GM20431 (cell line): ENCODE data around the gene LRRIQ1.

Experiments used
- in situ Hi-C: fragments of 300-500 bp; cut with MseI, MboI; formaldehyde crosslinking; loops from one replicate; pipeline ENCODE4 v1.15.0; 2020; ENCODE audit warnings: low sequenced_read_pairs; ENCODE audit not compliant: unreplicated experiment

The LRRIQ1 gene

DNA sequence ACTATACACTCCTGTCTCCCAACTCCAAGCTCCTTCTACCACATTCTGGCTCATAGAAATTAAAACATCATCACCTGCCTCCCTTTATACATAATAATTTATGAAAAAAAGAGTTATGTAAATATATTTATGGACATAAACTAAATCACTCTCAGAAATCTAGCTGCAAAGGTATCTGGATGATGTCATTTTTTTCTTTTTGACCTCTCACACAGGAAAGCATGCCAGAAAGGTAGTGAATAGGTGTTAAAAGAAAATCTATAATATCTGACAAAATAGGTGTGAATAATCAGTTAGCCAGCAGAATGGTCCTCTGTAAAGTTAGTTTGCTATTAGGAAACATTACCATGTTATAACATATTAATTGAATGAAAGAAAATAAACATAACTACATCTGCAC, 7.7 kb downstream of the LRRIQ1 start:
- in situ Hi-C loops: no loop called here

DNA sequence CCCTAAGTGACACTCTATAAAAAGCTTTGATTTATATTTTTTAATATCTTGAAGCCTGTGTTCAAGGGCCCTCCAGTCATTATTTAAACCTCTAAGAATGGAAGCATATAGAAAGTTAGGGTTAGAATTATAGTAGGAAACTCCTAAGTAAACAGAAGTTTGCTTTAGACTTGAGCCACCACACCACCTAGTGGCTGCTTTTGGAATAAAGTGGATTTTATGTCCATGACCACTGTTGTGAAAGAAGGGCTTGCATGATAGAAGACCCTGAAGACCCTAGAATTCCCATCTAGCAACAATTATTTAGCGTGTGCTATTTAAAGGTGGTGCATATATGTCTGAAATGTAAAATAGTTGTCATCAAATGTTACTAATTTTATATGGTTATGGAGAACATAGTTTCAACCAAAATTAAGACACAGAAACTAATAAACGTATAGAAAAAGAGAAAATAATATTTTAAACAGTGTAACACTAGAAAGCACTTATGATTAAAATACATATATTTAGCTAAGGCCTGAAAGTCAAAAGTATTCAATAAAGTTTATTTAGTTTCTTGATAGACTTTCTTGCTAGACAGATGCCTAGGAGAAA, 21.3 kb downstream of the LRRIQ1 start:
- in situ Hi-C loops: no loop called here

DNA sequence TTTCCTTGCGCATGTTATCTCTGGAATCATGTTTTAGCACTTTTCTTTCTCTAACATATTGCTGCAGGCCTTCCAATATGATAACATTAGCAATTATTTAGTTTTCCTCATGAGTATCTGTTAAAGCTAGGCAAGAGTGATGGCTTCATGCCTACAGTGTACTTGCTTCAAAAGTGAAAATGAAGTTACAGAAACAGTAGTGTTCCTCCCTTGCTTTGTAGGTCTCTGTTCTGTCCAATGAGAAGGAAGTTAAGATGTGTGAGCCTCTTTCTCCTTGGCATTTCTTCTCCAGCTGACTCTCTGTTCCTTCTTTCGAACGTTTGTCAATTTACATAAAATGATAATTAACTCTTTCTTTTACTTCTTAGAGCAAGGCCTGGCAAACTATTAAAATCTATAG, 22.2 kb downstream of the LRRIQ1 start:
- in situ Hi-C loops: no loop called here

DNA sequence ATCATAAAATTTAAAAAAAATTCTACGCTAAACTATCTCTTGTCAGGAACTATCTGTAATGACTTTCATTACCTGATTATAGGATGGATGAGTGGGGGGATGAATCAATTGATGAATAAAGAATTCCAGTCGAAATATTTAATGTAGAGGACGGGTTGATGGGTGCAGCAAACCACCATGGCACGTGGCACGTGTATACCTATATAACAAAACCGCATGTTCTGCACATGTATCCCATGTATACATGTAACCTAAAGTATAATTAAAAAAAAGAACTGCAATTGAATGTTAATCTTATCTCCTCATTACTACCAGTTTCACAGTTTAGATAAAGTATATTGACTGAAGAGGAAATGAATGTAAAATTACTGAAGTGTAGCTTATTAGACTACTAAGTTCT, 23.4 kb downstream of the LRRIQ1 start:
- in situ Hi-C loops: no loop called here

DNA sequence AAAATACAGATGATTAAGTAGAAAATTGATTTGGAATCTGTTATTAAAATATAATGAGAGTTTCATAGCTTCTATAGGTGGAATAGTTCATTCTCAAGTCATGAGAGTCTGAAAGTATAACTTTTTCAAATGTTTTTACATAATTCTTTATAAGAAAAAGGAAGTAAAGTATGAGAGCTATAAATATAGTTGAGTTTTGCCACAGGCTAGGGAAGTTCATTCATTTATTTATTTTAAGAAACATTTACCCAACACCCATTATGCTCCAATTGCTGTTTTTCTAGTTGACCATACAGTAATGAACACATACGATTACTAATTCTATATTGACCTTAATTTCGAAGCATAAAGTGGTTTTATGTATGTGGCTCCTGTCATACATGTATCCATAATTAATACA, 24.8 kb downstream of the LRRIQ1 start:
- in situ Hi-C loops: no loop called here

DNA sequence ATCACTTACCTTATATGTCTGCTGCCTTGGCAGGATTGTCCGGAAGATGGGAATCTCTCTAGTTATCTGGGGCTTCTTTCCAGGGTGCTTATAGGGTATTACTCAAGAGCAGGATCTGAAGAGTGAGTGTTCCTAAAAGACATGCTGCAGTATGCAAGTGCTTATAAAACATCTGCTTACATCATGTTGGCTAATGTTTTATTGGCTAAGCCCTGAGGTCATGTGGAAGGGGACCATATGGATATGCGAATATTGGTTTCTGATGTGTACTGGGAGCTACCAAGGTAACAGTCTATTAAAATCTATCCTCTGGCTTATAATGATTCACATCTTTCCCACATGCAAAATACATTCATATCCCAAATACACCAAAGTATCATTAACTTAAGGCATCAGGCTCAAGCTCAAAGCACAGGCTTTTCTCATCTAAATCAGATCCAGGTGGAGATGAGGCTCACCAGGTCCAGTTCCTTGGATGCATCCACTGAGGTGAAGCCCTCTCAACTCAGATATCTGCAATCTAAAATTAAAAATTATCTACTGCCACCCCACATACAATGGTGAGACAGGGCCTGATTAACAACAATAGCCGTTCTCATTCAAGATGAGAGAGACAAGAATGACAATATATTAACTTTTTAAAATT, 29.8 kb downstream of the LRRIQ1 start:
- in situ Hi-C loops: no loop called here

DNA sequence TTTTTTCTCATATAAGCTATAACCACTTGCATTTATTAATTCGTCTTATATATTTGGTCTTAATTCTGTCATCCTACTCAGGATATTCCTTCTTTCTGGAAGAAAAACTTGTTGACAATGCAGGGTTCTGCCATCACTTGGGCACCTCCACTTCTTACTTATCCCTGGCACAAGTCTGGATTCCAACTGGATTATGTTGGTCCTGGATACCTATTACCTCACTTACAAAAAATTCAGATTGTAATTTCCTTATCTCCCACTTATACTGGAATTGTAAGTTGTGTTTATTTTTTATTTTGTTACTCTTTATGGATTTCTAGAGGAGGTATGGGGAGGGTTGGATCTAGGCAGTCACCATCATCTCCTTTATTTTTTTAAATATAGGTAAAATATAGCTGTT, 36.7 kb downstream of the LRRIQ1 start:
- in situ Hi-C loops: no loop called here

DNA sequence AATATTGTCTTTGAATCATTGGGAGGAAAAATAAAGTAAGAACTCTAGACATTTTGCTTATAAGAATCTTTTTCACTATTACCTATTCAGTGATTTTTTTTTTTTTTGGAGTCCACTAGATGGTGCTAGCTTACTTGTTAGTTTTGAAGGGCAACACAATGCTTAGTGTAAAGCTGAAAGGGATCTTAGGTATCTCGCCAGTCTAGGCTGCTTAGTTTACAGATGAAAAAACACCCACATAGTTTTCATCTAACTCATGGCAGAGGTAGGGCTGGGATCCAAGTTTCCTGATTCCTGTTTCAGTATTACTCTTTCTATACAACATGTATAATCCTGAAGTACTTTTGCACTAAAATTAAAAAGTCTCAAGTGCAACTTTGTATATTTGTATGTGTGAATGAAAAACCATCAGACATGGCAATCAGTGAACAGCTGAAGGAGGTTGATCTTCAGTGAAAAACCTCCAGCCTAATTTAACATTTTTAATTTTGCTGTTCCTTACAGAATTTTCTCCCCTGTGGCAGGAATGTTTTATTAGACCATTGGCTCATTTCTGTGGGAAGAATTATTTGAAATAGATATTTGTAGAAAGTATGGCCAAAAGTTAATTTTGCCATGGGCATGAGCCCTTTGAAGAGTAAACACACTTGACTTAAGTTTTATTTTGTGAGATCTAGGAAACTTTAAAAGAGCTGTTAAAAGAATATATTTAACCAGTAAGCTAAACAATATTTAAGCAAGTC, 40.7 kb downstream of the LRRIQ1 start:
- in situ Hi-C loops: no loop called here

DNA sequence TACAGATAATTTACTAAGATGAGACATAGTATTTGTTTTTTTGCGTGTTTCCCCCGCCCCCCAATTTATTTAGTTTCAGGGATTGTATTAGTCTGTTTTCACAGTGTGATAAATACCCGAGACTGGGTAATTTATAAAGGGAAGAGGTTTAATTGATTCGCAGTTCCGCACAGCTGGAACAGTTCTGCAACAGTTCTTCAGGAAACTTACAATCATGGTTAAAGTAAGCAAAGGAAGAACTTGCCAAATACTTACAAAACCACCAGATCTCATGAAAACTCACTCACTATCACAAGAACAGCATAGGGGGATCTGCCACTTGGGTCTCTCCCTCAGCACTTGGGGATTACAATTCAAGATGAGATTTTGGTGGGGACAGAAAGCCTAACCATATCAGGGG, 48.9 kb downstream of the LRRIQ1 start:
- in situ Hi-C loops: no loop called here

DNA sequence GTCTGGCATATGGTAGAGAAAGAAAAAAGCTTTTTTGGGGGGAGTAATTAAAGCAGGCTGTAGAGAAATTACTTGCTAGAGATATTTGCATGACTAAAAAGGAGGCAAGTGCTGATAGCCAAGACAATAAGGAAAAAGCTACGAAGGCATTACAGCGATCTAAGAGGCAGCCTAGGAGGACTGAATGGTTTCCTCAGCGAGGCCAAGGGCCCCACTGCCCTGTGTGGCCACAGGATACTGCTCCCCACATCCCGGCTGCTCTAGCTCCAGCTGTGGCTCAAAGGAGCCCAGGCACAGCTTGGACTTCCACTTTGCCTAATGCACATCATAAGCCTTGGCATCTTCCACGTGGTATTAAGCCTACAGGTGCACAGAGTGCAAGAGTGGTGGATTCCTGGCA, 53.6 kb downstream of the LRRIQ1 start:
- in situ Hi-C loops: no loop called here

DNA sequence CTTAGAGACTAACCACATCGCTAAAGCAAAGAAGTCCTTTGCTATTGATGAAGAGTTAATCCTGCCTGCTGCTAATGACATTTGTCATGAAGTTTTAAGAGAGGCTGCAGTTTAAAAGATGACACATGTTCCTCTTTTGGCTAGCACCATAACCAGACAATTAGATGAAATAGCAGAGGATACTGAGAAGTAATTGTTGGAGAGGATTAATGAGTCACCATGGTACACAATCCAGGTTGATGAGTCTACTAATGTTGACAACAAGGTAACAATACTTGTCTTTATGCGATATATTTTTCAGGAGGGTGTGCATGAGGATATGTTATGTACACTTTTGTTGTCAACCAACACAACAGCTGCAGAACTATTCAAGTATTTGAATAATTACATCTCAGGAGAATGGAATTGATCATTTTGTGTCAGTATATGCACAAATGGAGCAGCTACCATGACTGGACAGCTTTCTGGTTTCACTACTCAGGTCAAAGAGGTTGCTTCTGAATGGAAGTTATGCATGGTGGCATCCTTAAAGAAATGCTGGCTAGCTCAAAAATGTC, 56.7 kb downstream of the LRRIQ1 start:
- in situ Hi-C loops: no loop called here

DNA sequence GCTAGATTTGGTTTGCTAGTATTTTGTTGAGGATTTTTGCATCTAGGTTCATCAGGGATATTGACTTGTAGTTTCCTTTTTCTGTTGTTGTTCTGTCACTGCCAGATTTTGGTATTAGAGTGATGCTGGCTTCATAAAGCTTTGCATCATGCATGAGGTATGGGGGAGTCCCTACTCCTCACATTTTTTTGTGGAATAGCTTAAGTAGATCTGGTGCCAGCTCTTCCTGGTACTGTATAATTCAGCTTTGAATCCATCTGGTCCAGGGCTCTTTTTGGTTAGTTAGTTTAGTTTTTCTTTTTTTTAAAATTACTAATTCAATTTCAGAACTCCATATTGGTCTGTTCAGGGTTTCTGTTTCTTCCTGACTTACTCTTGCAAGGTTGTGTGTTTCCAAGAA, 59.4 kb downstream of the LRRIQ1 start:
- in situ Hi-C loops: no loop called here

DNA sequence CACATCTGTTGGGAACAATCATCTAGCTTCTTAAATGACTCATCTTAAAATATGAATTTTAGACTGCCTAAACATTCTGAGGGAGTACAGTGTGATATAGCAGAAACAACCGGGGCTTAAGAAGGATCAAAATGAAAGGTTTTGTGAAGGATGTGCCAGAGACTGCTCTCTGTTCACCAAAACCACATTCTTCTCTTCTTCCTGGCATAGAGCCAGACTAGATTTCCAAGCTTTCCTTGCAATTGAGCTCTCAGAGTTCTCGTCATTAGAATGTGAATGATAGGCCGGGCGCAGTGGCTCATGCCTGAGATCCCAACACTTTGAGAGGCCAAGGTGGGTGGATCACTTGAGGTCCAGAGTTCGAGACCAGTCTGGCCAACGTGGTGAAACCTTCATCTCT, 94.5 kb downstream of the LRRIQ1 start:
- in situ Hi-C loops: no loop called here

DNA sequence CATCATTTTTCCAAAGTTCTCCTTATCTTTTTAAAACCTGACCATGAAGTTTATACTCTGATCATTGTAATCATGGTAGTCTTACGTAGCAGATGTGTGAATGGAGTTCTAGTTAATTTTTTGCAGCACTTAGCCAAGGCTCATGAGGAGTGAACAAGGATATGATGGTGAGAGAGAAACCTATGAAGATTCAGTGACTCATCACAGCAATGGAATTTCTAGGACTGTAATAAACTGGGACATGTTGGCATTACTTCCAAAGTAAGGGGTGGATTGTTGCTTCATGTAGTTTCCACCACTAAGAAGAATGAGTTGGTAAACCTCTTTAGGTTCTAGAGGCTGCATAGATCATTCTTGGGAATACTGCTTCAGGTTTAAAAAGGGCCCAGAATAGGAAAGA, 102.7 kb downstream of the LRRIQ1 start:
- in situ Hi-C loops: no loop called here

DNA sequence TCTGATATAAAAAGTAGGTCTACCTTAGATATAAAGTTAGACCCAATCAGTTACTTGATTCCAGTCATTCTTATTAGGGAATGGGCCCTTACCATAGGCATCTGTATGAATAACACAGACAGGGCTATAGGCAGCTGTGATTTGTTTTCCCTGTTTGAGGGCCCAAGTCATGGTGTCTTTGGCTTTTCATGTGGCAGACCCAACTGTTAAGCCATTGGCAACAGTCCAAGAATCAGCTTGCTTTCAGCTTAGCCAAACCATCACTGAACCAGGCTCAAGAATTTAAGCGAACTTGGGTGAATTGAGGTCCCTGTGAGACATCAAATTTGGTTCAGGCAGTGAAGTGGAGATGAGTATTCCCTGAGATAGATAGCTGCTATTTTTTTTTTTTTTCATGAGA, 111.2 kb downstream of the LRRIQ1 start:
- in situ Hi-C loops: no loop called here

DNA sequence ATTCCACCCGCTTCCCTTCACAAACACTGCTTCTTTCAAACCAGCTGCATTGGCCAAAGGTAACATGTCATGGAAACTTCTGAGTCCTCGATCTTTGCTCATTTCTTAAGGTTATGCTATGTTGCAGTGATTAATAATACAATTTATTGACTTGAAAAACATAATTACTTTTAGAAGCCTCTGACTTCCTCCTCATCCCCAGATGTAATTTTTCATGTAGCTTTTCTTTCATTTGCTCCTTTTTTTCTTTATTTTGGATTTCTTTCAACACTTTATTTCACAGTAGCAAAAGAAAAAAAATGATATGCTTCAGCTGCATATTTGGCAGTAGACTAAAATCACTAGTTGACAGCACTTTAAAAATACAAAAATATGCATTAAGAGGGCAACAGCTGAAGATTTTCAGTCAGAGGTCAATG, 116.2 kb downstream of the LRRIQ1 start:
- in situ Hi-C loops: no loop called here

DNA sequence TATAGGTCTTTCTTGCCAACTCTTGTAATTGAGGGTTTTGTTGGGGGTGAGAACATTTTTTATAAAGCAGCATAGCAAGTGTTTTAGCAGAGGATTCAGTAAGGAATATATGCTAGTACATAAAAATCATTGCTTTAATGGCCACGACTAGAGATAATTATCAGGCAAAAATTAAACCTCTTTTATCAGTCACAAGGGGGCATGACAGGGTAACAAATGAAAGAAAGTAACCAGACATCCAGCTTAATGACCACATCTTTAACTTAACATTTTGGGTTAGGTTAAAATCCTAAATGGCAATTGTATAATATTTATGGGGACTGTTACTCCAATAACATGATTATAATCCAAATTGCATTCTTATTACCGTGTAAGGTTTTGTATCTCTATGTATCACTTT, 119.6 kb downstream of the LRRIQ1 start:
- in situ Hi-C loops: no loop called here

DNA sequence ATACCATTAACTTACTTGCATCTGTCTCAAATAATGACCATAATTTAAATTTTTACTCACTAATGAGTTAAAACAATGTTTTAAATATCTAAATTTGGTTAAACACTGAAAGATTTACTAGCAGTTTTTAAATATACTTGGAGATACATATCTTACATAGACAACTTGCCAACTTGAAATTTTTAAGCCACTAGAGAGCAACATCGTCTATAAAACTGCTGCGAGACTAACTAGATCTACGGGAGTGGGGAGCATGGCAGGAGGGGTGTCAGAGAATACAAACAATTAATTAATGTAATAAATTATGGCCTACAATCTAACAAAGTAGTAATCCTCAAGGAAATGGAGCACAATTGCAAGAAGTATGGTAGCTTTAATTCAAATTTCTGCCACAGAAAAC, 120.4 kb downstream of the LRRIQ1 start:
- in situ Hi-C loops: no loop called here

DNA sequence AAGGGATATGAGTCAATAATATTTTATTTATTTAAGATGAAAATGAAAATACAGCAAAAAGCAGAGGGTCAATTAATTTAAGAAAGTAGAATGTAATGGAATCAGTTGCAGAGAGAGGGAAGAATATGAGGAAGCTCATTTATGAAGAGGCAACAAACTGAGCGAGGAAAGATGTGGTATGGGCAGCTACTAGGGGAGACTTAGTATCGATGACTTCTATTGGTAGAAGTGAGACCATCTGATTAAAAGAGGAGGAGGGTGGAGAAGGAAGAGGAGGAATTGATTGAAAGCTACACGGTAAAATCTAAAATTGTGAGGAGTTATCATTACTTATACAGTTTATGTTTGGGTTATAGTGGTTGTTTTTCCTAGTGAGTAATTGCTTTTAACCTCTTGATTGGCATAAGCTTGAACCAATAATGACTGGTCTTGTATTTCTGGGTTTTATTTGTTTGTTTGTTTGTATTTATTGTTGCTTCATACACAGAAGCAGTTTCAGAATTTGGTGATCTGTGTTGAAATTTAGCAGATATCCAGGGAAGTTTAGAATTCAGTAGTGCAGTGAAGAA, 121.0 kb downstream of the LRRIQ1 start:
- in situ Hi-C loops: no loop called here

DNA sequence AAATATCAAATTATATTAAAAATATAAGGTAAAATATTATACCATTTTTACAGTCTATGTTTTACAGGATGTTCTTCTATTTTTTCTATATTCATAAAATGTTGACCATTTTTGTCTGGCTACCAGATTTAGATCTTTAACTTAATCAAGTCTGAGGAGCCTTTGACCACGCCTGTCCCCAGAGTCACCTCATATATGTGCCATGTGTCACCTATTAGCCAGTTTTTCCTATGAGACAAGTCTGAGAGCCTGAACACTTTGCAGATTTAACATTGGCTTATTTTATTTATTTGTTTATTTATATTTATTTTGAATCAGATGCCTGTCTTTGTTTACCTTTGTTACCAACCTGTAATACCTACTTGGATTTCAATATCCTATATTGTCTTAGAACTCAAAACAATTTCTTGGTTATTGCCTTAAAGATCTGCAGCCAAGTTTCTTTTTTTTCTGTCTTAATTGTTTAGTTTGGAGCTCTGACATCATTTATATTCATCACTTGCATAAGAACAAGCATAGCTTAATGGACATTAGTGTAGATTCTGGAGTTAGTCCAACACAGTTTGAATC, 127.7 kb downstream of the LRRIQ1 start:
- in situ Hi-C loops: no loop called here
